Measurements from ENCODE around the gene LACTB.

LACTB gene

GRCh38 chr15:63121382-63122001 is at the start of gene LACTB:
LACTB (plus strand) TSS chr15:63121861; CDS start chr15:63121872, 11 bp downstream.
- DNase-seq = peak; percentile 97

GRCh38 chr15:63072023-63072650 is 49.5 kb upstream of the LACTB start:
- DNase-seq = peak; percentile 33

- DNase-seq = peak; percentile 64
These were observed 48.8 kb upstream of the LACTB start for GRCh38 chr15:63072809-63073277.

- peak; percentile 60 for DNase-seq
These were observed 48.0 kb upstream of the LACTB start for GRCh38 chr15:63073497-63074172.

GRCh38 chr15:63075015-63075983 is 46.4 kb upstream of the LACTB start:
- DNase-seq = peak; percentile 84

- peak; percentile 78 for DNase-seq
These were observed 45.5 kb upstream of the LACTB start for GRCh38 chr15:63075984-63076713.

GRCh38 chr15:63076714-63077046 is 45.0 kb upstream of the LACTB start:
- DNase-seq = peak; percentile 76

- DNase-seq = peak; percentile 73
These were observed 43.7 kb upstream of the LACTB start for GRCh38 chr15:63077952-63078351.

GRCh38 chr15:63079947-63080626 is 41.6 kb upstream of the LACTB start:
- DNase-seq = peak; percentile 85

GRCh38 chr15:63080634-63081250 is 40.9 kb upstream of the LACTB start:
- peak; percentile 48 for DNase-seq

GRCh38 chr15:63082366-63082765 is 39.3 kb upstream of the LACTB start:
- peak; percentile 53 for DNase-seq

GRCh38 chr15:63083044-63083443 is 38.6 kb upstream of the LACTB start:
- DNase-seq = peak; percentile 96

- DNase-seq = peak; percentile 79
These were observed 38.1 kb upstream of the LACTB start for GRCh38 chr15:63083541-63083940.

GRCh38 chr15:63084806-63085205 is 36.9 kb upstream of the LACTB start:
- no peak for DNase-seq

- no peak for DNase-seq
These were observed 36.4 kb upstream of the LACTB start for GRCh38 chr15:63085289-63085688.

GRCh38 chr15:63086271-63086670 is 35.4 kb upstream of the LACTB start:
- peak; percentile 30 for DNase-seq

GRCh38 chr15:63086947-63087346 is 34.7 kb upstream of the LACTB start:
- DNase-seq = no peak

- peak; percentile 61 for DNase-seq
These were observed 33.0 kb upstream of the LACTB start for GRCh38 chr15:63088533-63089245.

- DNase-seq = peak; percentile 98
These were observed 32.2 kb upstream of the LACTB start for GRCh38 chr15:63089260-63090043.

- DNase-seq = peak; percentile 41
These were observed 31.2 kb upstream of the LACTB start for GRCh38 chr15:63090472-63090871.

Data from islet precursor cell (in vitro differentiated cells).